GM23248 (cell line): ENCODE data around the gene UQCRC1. TPM values are rescaled to one million over a fixed set of nuclear protein-coding genes. Genes with fewer than 3 reads are reported as not detected.

ENCODE experiments used
- DNase-seq: peaks from one replicate; pipeline ENCODE4 v3.0.0-alpha.2; 2015
- H2AFZ ChIP-seq: fragments of 200-600 bp; sonication (generic); 2 replicates; pipeline ENCODE4 v1.6.1; 2016; ENCODE audit warnings: antibody characterized with exemption
- H3F3A ChIP-seq: fragments of 200-600 bp; sonication (generic); 2 replicates; pipeline ENCODE4 v1.6.1; 2016; ENCODE audit warnings: mild to moderate bottlenecking, antibody characterized with exemption, mixed run types; ENCODE audit not compliant: insufficient read depth
- H3K27ac ChIP-seq: fragments of 200-600 bp; sonication (generic); 2 replicates; pipeline ENCODE4 v1.5.1; 2016; ENCODE audit warnings: mild to moderate bottlenecking
- H3K27me3 ChIP-seq: fragments of 200-600 bp; sonication (generic); replicated peaks from 2 replicates; pipeline ENCODE4 v1.6.1; 2016; ENCODE audit warnings: mild to moderate bottlenecking; ENCODE audit not compliant: insufficient read depth
- H3K36me3 ChIP-seq: fragments of 200-600 bp; sonication (generic); 2 replicates; pipeline ENCODE4 v1.6.1; 2016; ENCODE audit warnings: low read depth, mild to moderate bottlenecking
- H3K4me1 ChIP-seq: fragments of 200-600 bp; sonication (generic); 2 replicates; pipeline ENCODE4 v1.6.1; 2016; ENCODE audit warnings: mild to moderate bottlenecking; ENCODE audit not compliant: insufficient read depth
- H3K4me2 ChIP-seq: fragments of 200-600 bp; sonication (generic); one replicate; pipeline ENCODE4 v1.6.1; 2016; ENCODE audit warnings: mild to moderate bottlenecking; ENCODE audit not compliant: unreplicated experiment
- H3K4me3 ChIP-seq: fragments of 200-600 bp; sonication (generic); 2 replicates; pipeline ENCODE4 v1.5.1; 2016; ENCODE audit warnings: mild to moderate bottlenecking
- H3K79me2 ChIP-seq: fragments of 200-600 bp; sonication (generic); 2 replicates; pipeline ENCODE4 v1.6.1; 2016; ENCODE audit warnings: mild to moderate bottlenecking; ENCODE audit not compliant: insufficient read depth
- H3K9ac ChIP-seq: fragments of 200-600 bp; sonication (generic); 2 replicates; pipeline ENCODE4 v1.6.1; 2016; ENCODE audit warnings: mild to moderate bottlenecking
- H3K9me2 ChIP-seq: fragments of 200-600 bp; sonication (generic); 2 replicates; pipeline ENCODE4 v1.6.1; 2016; ENCODE audit warnings: mixed run types, mild to moderate bottlenecking, moderate library complexity; ENCODE audit not compliant: insufficient read depth
- H3K9me3 ChIP-seq: fragments of 200-600 bp; sonication (generic); one replicate; pipeline ENCODE4 v1.6.1; 2017; ENCODE audit warnings: low read depth
- H4K20me1 ChIP-seq: fragments of 200-600 bp; sonication (generic); 2 replicates; pipeline ENCODE4 v1.6.0; 2016; ENCODE audit not compliant: insufficient read depth
- EZH2 ChIP-seq: fragments of 200-600 bp; sonication (generic); IDR thresholded peaks from 2 replicates; pipeline ENCODE4 v1.6.1; 2018; ENCODE audit warnings: antibody characterized with exemption, mild to moderate bottlenecking; ENCODE audit not compliant: insufficient read depth, poor library complexity, severe bottlenecking
- EZH2phosphoT487 ChIP-seq: fragments of 200-600 bp; sonication (generic); IDR thresholded peaks from 2 replicates; pipeline ENCODE4 v1.6.1; 2018; ENCODE audit warnings: antibody characterized with exemption, moderate library complexity, mild to moderate bottlenecking, low read depth; ENCODE audit not compliant: insufficient read depth
- WGBS, 2 experiments: methylation state at CpG; one replicate each; pipeline ENCODE4 v1.1.6; 2015 to 2017; ENCODE audit warnings: low lambda C conversion rate in 2 of 2, low coverage in 1 of 2; ENCODE audit errors: missing lambda C conversion rate in 2 of 2; 5-methylcytosine and 5-hydroxymethylcytosine counted together
- in situ Hi-C: fragments of 300-500 bp; cut with MboI; formaldehyde crosslinking; loops from 2 replicates; pipeline ENCODE4 v1.15.0; 2020
- polyA plus RNA-seq: library from polyadenylated mRNA; unstranded; fragments of >200 nt; fragmentation: Nextera tagmentation; extraction: Ambion mirVana; gene quantifications from 2 replicates; pipeline ENCODE4 v1.2.1, GENCODE V29; 2016
- total RNA-seq: library from RNA; depleted of rRNA; stranded (reverse); fragments of >200 nt; shearing (Covaris generic); gene quantifications from 2 replicates; pipeline ENCODE4 v1.2.3, GENCODE V29; 2014

The UQCRC1 gene
- total and polyA plus RNA-seq, 2 experiments from 2014 or later = 252 to 285 TPM

- peak within 1 kb of the TSS; percentile 99 for H3K4me3 ChIP-seq
- 0 to 1% methylated on average over 59 to 66 of the region's 68 CpGs for WGBS, 2 experiments
Measured at GRCh38 chr3:48635222-48636021, 26.0 kb upstream of the UQCRC1 start, which contains the start of gene SLC26A6. Gene SLC26A6, minus strand, starts transcription at chr3:48635461. Its CDS starts 68 bp downstream, at chr3:48635393.

GRCh38 chr3:48634661-48635221 is 25.3 kb upstream of the UQCRC1 start:
- Histone ChIP-seq H3K79me2 (peaks cover 23% of the 10 kb centered on the region), H3F3A (no peaks in the 10 kb centered on the region), H3K27ac (peak overlapping the region; percentile 51), H3K9ac (peak overlapping the region; percentile 91), H2AFZ (peak overlapping the region; percentile 90), H3K4me1 (peaks cover 8% of the 10 kb centered on the region; the same call in 1 of the 2 replicates), H3K36me3 (no peaks in the 10 kb centered on the region), H3K9me3 (no peaks in the 10 kb centered on the region), H3K4me3 (peak overlapping the region; percentile 99), H4K20me1 (no peaks in the 10 kb centered on the region; the same call in 1 of the 2 replicates), H3K9me2 (no peaks in the 10 kb centered on the region), H3K27me3 (no peaks in the 10 kb centered on the region), H3K4me2 (peak overlapping the region; percentile 88)
- in situ Hi-C loops = no loop called here
- DNase-seq = peak; percentile 77
- TF ChIP-seq EZH2 (no peak), EZH2phosphoT487 (no peak)
- WGBS, 2 experiments = 4 to 5% methylated on average over 13 to 27 of the region's 30 CpGs

More at GRCh38 chr3:48635222-48636021, 26.0 kb upstream of the UQCRC1 start, which contains the start of gene SLC26A6:
- Histone ChIP-seq H3K9me3 (no peaks in the 10 kb centered on the region), H2AFZ (peak within 1 kb of the TSS; percentile 90), H3K27me3 (no peaks in the 10 kb centered on the region), H3K36me3 (no peaks in the 10 kb centered on the region), H4K20me1 (no peaks in the 10 kb centered on the region; the same call in 1 of the 2 replicates), H3K79me2 (peaks cover 23% of the 10 kb centered on the region), H3K4me2 (peak within 1 kb of the TSS; percentile 88), H3K9ac (peak within 1 kb of the TSS; percentile 91), H3K27ac (peak within 1 kb of the TSS; percentile 51), H3K9me2 (no peaks in the 10 kb centered on the region), H3F3A (no peaks in the 10 kb centered on the region), H3K4me1 (peaks cover 8% of the 10 kb centered on the region; the same call in 1 of the 2 replicates)
- peak; percentile 99 for DNase-seq
- TF ChIP-seq EZH2 (no peak), EZH2phosphoT487 (no peak)
- in situ Hi-C loops = no loop called here

DNA sequence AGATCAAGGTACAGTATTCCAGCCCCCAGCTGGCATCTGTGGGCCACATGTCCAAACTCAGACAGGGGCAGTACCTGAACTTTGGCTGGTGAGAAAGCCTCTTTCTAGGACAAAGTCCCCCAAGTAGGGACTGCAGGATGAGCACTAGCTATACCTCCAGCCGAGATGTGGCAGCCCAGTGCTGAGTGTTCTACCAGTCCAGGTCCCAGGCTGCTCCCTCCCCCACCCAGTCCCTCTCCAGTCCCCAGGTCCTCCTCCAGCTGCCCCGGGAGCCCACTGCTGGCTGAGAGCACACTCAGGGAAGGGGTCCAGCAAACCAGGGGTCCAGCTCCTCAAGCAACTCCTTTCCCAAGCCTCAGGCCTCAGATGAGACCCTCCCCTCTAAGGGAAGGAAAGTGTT is 24.3 kb upstream of the UQCRC1 start:
- H3K27ac ChIP-seq = no peak overlapping the region
- peaks cover 8% of the 10 kb centered on the region; the same call in 1 of the 2 replicates for H3K4me1 ChIP-seq
- H3K27me3 ChIP-seq = no peaks in the 10 kb centered on the region
- no peaks in the 10 kb centered on the region; the same call in 1 of the 2 replicates for H4K20me1 ChIP-seq
- peak overlapping the region; percentile 88 for H3K4me2 ChIP-seq
- H3K9ac ChIP-seq = peak overlapping the region; percentile 91
- in situ Hi-C loops = no loop called here
- no peaks in the 10 kb centered on the region for H3K9me2 ChIP-seq
- no peak for DNase-seq
- whole genome bisulfite sequencing, 2 experiments = 76 to 88% methylated on average over 2 of the region's 2 CpGs
- no peaks in the 10 kb centered on the region for H3K36me3 ChIP-seq
- no peaks in the 10 kb centered on the region for H3K9me3 ChIP-seq
- no peaks in the 10 kb centered on the region for H3F3A ChIP-seq
- TF ChIP-seq EZH2phosphoT487 (no peak), EZH2 (no peak)
- H2AFZ ChIP-seq = no peak overlapping the region
- H3K4me3 ChIP-seq = no peak overlapping the region; the same call in 1 of the 2 replicates
- peaks cover 23% of the 10 kb centered on the region for H3K79me2 ChIP-seq

- Histone ChIP-seq H4K20me1 (no peaks in the 10 kb centered on the region; the same call in 1 of the 2 replicates), H3K79me2 (peaks cover 23% of the 10 kb centered on the region), H3K4me3 (no peak overlapping the region), H3K9me3 (no peaks in the 10 kb centered on the region), H3K4me1 (peaks cover 8% of the 10 kb centered on the region; the same call in 1 of the 2 replicates), H3K4me2 (no peak overlapping the region), H2AFZ (no peak overlapping the region), H3K36me3 (no peaks in the 10 kb centered on the region), H3K27me3 (no peaks in the 10 kb centered on the region), H3K9ac (no peak overlapping the region), H3K9me2 (no peaks in the 10 kb centered on the region), H3K27ac (no peak overlapping the region), H3F3A (no peaks in the 10 kb centered on the region)
- no peak for DNase-seq
- WGBS, 2 experiments = 92 to 96% methylated on average over 15 of the region's 15 CpGs
- TF ChIP-seq EZH2 = no peak
- no peak for TF ChIP-seq EZH2phosphoT487
- in situ Hi-C loops = no loop called here
Measured at GRCh38 chr3:48633256-48633655, 23.8 kb upstream of the UQCRC1 start.
